ENCODE measurements around the gene BCAR1. TPM values are rescaled to one million over a fixed set of nuclear protein-coding genes. Genes with fewer than 3 reads are reported as not detected.

BCAR1 gene
- total and polyA plus RNA-seq, 2 of the 13 experiments (the other 11 are each of a cell fraction or from before 2014, with no cell fraction given) = 48.1 to 51.7 TPM

GRCh38 chr16:75256059-75256571, 4.7 kb upstream of the BCAR1 start (continued):
- TF ChIP-seq DR1 (CRISPR knock-in tag; IDR thresholded peaks at IDR 0.05) = no peak
- TF ChIP-seq IKZF4 (CRISPR knock-in tag; IDR thresholded peaks at IDR 0.05; ENCODE audit: borderline replicate concordance, low read depth, not compliant biosample characterization) = no peak
- no peak for TF ChIP-seq IRF9 (CRISPR knock-in tag; IDR thresholded peaks at IDR 0.05; ENCODE audit: borderline replicate concordance)
- no peak for TF ChIP-seq CREBL2 (CRISPR knock-in tag; IDR thresholded peaks at IDR 0.05; ENCODE audit: borderline replicate concordance)
- TF ChIP-seq NONO (IDR thresholded peaks at IDR 0.05) = no peak
- peak; percentile 39; the same call in 1 of the 2 replicates for TF ChIP-seq NONO (CRISPR knock-in tag; conservative IDR thresholded peaks at IDR 0.05)
- peak; percentile 62; the same call in 1 of the 2 replicates for TF ChIP-seq ZNF143 (CRISPR knock-in tag; IDR thresholded peaks at IDR 0.05)
- no peak for TF ChIP-seq ZNF629 (CRISPR knock-in tag; conservative IDR thresholded peaks at IDR 0.05)
- no peak for TF ChIP-seq TCF7L2 (IDR thresholded peaks at IDR 0.05; ENCODE audit: low read depth, low read length)
- peak; percentile 50; the same call in 1 of the 2 replicates for TF ChIP-seq ZNF263 (CRISPR knock-in tag; IDR thresholded peaks at IDR 0.05)
- no peak for TF ChIP-seq ZHX1 (CRISPR knock-in tag; IDR thresholded peaks at IDR 0.05; ENCODE audit: low read depth)
- no peak for TF ChIP-seq TEF (CRISPR knock-in tag; IDR thresholded peaks at IDR 0.05)
- no peak for TF ChIP-seq ZNF230 (CRISPR knock-in tag; IDR thresholded peaks at IDR 0.05)
- TF ChIP-seq ISL2 (CRISPR knock-in tag; IDR thresholded peaks at IDR 0.05) = no peak
- peak; percentile 50; the same call in 1 of the 2 replicates for TF ChIP-seq ZBTB7B (CRISPR knock-in tag; IDR thresholded peaks at IDR 0.05)
- TF ChIP-seq PREB (CRISPR knock-in tag; IDR thresholded peaks at IDR 0.05) = no peak
- TF ChIP-seq ARHGAP35 (CRISPR knock-in tag; IDR thresholded peaks at IDR 0.05; ENCODE audit: borderline replicate concordance) = no peak
- no peak for TF ChIP-seq ZNF274 (CRISPR knock-in tag; IDR thresholded peaks at IDR 0.05)
- no peak for TF ChIP-seq BRCA1 (CRISPR knock-in tag; IDR thresholded peaks at IDR 0.05)
- TF ChIP-seq FOXO4 (CRISPR knock-in tag; conservative IDR thresholded peaks at IDR 0.05) = no peak

Data from HepG2 (cell line).